Epithelial cell of proximal tubule (primary cell): ENCODE results near the gene LDLRAD3. TPM values are rescaled to one million over a fixed set of nuclear protein-coding genes. Genes with fewer than 3 reads are reported as not detected.

ENCODE experiments used
- DNase-seq: peaks from one replicate; pipeline ENCODE4 v3.0.0-alpha.2; 2011; ENCODE audit warnings: low read depth
- H3K4me3 ChIP-seq: 2 replicates; pipeline ENCODE4 v1.5.1; 2011; ENCODE audit warnings: low read depth, mild to moderate bottlenecking, low read length
- CTCF ChIP-seq: conservative IDR thresholded peaks from 2 replicates; pipeline ENCODE4 v1.5.1; 2012; ENCODE audit warnings: low read depth, mild to moderate bottlenecking, low read length
- total RNA-seq: library from RNA; depleted of rRNA; stranded (reverse); fragments of >200 nt; gene quantifications from 2 replicates; pipeline ENCODE4 v1.2.3, GENCODE V29; 2015

The LDLRAD3 gene
- total RNA-seq, 1 donor from 2014 or later, result 8.2 TPM

DNA sequence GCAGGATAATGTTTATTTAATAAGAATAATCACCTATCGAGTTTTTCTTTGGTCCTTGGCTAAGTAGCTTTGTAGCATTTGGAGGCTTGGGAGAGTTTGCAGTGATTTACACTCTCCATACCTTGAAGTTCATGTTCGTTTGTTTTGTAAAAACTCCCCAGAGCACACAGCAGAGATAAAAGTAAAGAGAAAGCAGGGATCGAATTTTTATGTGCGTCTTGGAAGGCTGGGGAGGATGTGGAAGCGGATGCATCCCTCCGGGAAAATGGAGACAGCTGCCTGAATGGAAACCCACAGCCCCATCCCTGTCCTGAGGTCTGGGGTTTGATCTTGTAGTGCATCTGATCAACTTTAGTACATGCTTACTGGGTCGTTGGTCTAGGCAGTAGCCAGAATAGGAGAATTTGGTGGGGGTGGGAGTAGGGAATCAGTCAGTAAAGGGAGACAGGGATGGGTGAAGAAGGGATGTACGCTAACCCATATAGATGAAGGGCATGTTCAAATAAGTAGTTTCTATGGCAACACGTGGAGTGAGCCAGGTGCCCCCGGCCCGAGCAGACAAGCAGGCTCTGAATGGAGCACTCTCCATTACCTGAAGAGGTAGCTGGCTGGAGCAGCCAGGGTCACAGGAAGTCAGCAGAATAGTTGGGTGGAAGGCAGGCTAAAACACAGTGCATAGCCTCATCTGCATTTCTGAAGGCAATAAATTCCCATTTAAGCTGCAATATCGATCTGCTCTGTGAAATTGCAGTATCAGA, 197.5 kb downstream of the LDLRAD3 start:
- DNase-seq, result no peak
- no peak for TF ChIP-seq CTCF
- H3K4me3 ChIP-seq, result no peak overlapping the region

GRCh38 chr11:36141956-36142355, 198.1 kb downstream of the LDLRAD3 start:
- no peak overlapping the region for H3K4me3 ChIP-seq
- no peak for DNase-seq
- no peak for TF ChIP-seq CTCF

GRCh38 chr11:36142439-36142838, 198.6 kb downstream of the LDLRAD3 start:
- DNase-seq, result no peak
- H3K4me3 ChIP-seq, result no peak overlapping the region
- TF ChIP-seq CTCF, result no peak

GRCh38 chr11:36142879-36143278, 199.0 kb downstream of the LDLRAD3 start:
- TF ChIP-seq CTCF, result no peak
- no peak for DNase-seq
- no peak overlapping the region for H3K4me3 ChIP-seq

- no peak for TF ChIP-seq CTCF
- no peak for DNase-seq
- no peak overlapping the region for H3K4me3 ChIP-seq
Observed at GRCh38 chr11:36146437-36146836, 202.6 kb downstream of the LDLRAD3 start.

- no peak for DNase-seq
- no peak overlapping the region for H3K4me3 ChIP-seq
- TF ChIP-seq CTCF, result no peak
Observed at GRCh38 chr11:36147491-36147890, 203.6 kb downstream of the LDLRAD3 start.

- no peak overlapping the region for H3K4me3 ChIP-seq
- no peak for DNase-seq
- no peak for TF ChIP-seq CTCF
Observed at GRCh38 chr11:36148701-36149100, 204.8 kb downstream of the LDLRAD3 start.
